Left lung (tissue), 10 donors: ENCODE results near the gene TMEM184B. TPM values are rescaled to one million over a fixed set of nuclear protein-coding genes. Genes with fewer than 3 reads are reported as not detected.

Source experiments
- ATAC-seq: fragments of 200-7000 bp; cut with Tn5 transposase; one replicate; pipeline ENCODE4 v1.9.1; 2020; ENCODE audit warnings: moderate library complexity
- DNase-seq, 4 donors: peaks; one replicate each; pipeline ENCODE4 v3.0.0-alpha.2; 2013 to 2020
- H3K27ac ChIP-seq, 2 donors: fragments of 200-600 bp; sonication (generic) in 1 of 2; one replicate each; pipeline versions ENCODE4 v1.5.0 to v1.8.0; 2020 to 2021
- H3K27me3 ChIP-seq, 2 donors: fragments of 200-600 bp; sonication (generic) in 1 of 2; one replicate each; pipeline versions ENCODE4 v1.5.0 to v1.8.0; 2020 to 2021
- H3K36me3 ChIP-seq, 2 donors: fragments of 200-600 bp; sonication (generic) in 1 of 2; one replicate each; pipeline versions ENCODE4 v1.5.0 to v1.8.0; 2020 to 2021
- H3K4me1 ChIP-seq, 2 donors: fragments of 200-600 bp; one replicate each; pipeline ENCODE4 v1.8.0; 2021
- H3K4me3 ChIP-seq, 2 donors: fragments of 200-600 bp; sonication (generic) in 1 of 2; one replicate each; pipeline versions ENCODE4 v1.5.0 to v1.8.0; 2020 to 2021; ENCODE audit warnings: mild to moderate bottlenecking in 1 of 2
- H3K9me3 ChIP-seq, 2 donors: fragments of 200-600 bp; sonication (generic) in 1 of 2; one replicate each; pipeline versions ENCODE4 v1.5.0 to v1.8.0; 2020 to 2021
- CTCF ChIP-seq, 2 donors: fragments of 200-600 bp; sonication (generic) in 1 of 2; IDR thresholded peaks; one replicate each; pipeline versions ENCODE4 v1.5.0 to v1.8.0; 2021; ENCODE audit warnings: antibody characterized with exemption in 2 of 2
- intact Hi-C, 2 donors: fragments of 100-400 bp; cut with DNase I; formaldehyde crosslinking; loops; one replicate each; pipeline versions ENCODE4 v1.11.2 to v1.14.2; 2022
- polyA plus RNA-seq, 6 donors: library from polyadenylated mRNA; unstranded; fragments of 120-200 nt; gene quantifications; one replicate each; pipeline ENCODE4 v1.2.1, GENCODE V29; 2013; ENCODE audit not compliant: insufficient read length in 6 of 6
- total RNA-seq, 2 donors: library from RNA; stranded (reverse); fragmentation: NEBNext Ultra II Directional; extraction: Animal tissue kit (Norgen Biotek cat#: 25700); gene quantifications; one replicate each; pipeline ENCODE4 v1.2.1, GENCODE V29; 2021
- donor health status: DM: no; HTN: yes; CAD: no.
- donor health status: DM: no; HTN: no; CAD: no.

The TMEM184B gene
- total and polyA plus RNA-seq, 8 donors: 33.7 to 98.3 (median 39.8) TPM

GRCh38 chr22:38295339-38295738, 22.5 kb upstream of the TMEM184B start:
- Histone ChIP-seq H3K4me3 (no peak overlapping the region), H3K9me3 (no peaks in the 10 kb centered on the region), H3K4me1 (peaks cover 0 to 3% of the 10 kb centered on the region in 2 donors), H3K27ac (no peak overlapping the region), H3K27me3 (no peaks in the 10 kb centered on the region), H3K36me3 (peaks cover 0 to 100% of the 10 kb centered on the region in 2 donors)
- DNase-seq (no peak), ATAC-seq (no peak)
- TF ChIP-seq CTCF (IDR thresholded peaks at IDR 0.05): no peak
- intact Hi-C loops: no loop called here

GRCh38 chr22:38294193-38294592, 21.4 kb upstream of the TMEM184B start:
- DNase-seq (no peak), ATAC-seq (no peak)
- Histone ChIP-seq H3K27me3 (no peaks in the 10 kb centered on the region), H3K27ac (peak overlapping the region in 1 of 2 donors; percentile 0), H3K4me1 (peaks cover 0 to 13% of the 10 kb centered on the region in 2 donors), H3K9me3 (no peaks in the 10 kb centered on the region), H3K36me3 (peaks cover 0 to 100% of the 10 kb centered on the region in 2 donors), H3K4me3 (no peak overlapping the region)
- intact Hi-C loops: no loop called here
- TF ChIP-seq CTCF (IDR thresholded peaks at IDR 0.05): no peak

- intact Hi-C loops: no loop called here
- Histone ChIP-seq H3K27ac (peak overlapping the region in 1 of 2 donors; percentile 48), H3K27me3 (no peaks in the 10 kb centered on the region), H3K36me3 (peaks cover 0 to 93% of the 10 kb centered on the region in 2 donors), H3K4me1 (peaks cover 0 to 13% of the 10 kb centered on the region in 2 donors), H3K4me3 (no peak overlapping the region), H3K9me3 (no peaks in the 10 kb centered on the region)
- no peak for ATAC-seq
- TF ChIP-seq CTCF (IDR thresholded peaks at IDR 0.05): no peak
- DNase-seq: no peak
Measured at GRCh38 chr22:38292694-38293093, 19.9 kb upstream of the TMEM184B start.

- Histone ChIP-seq H3K9me3 (no peaks in the 10 kb centered on the region), H3K4me3 (no peak overlapping the region), H3K27me3 (no peaks in the 10 kb centered on the region), H3K36me3 (peaks cover 0 to 79% of the 10 kb centered on the region in 2 donors), H3K4me1 (peaks cover 0 to 13% of the 10 kb centered on the region in 2 donors), H3K27ac (peak overlapping the region in 1 of 2 donors; percentile 33)
- ATAC-seq (peak; percentile 7), DNase-seq (no peak)
- intact Hi-C loops: no loop called here
- TF ChIP-seq CTCF (IDR thresholded peaks at IDR 0.05): no peak
Measured at GRCh38 chr22:38291201-38291777, 18.5 kb upstream of the TMEM184B start.

GRCh38 chr22:38290347-38290746, 17.5 kb upstream of the TMEM184B start:
- peak overlapping the region in 1 of 2 donors; percentile 57 for H3K27ac ChIP-seq
- H3K9me3 ChIP-seq: no peaks in the 10 kb centered on the region
- H3K4me1 ChIP-seq: peaks cover 0 to 13% of the 10 kb centered on the region in 2 donors
- H3K4me3 ChIP-seq: no peak overlapping the region
- intact Hi-C loops: no loop called here
- no peak for TF ChIP-seq CTCF (IDR thresholded peaks at IDR 0.05)
- peaks cover 0 to 70% of the 10 kb centered on the region in 2 donors for H3K36me3 ChIP-seq
- ATAC-seq (no peak), DNase-seq (no peak)
- H3K27me3 ChIP-seq: no peaks in the 10 kb centered on the region
